Stimulated activated naive CD8-positive, alpha-beta T cell treated with anti-CD3 and anti-CD28 coated beads, Interleukin-15, amount 100 ng/mL, for 72 hours (primary cell): Measurements from ENCODE around the gene AVPI1.
"Not testable (repeated sequence)": the region's sequence is repeated elsewhere in the genome, so short reads cannot be mapped to it uniquely, and the experiment has no call there.

Experiments used
- ATAC-seq: fragments of 150-1000 bp; cut with Tn5 transposase; 2 replicates; pipeline ENCODE4 v1.10.0; 2021; ENCODE audit warnings: mild to moderate bottlenecking, moderate library complexity
- DNase-seq, 2 donors: peaks; one replicate each; pipeline ENCODE4 v3.0.0; 2021 to 2022
- H3K27ac Mint-ChIP-seq, 2 donors: one replicate each; pipeline ENCODE4 v1.8.0; 2022; ENCODE audit warnings: mild to moderate bottlenecking in 2 of 2, mixed read lengths in 2 of 2, moderate library complexity in 2 of 2
- H3K27me3 Mint-ChIP-seq: one replicate; pipeline ENCODE4 v1.8.0; 2022; ENCODE audit warnings: mixed read lengths
- H3K4me1 Mint-ChIP-seq: one replicate; pipeline ENCODE4 v1.8.0; 2022; ENCODE audit warnings: mild to moderate bottlenecking, mixed read lengths
- H3K4me3 Mint-ChIP-seq, 2 donors: one replicate each; pipeline ENCODE4 v1.8.0; 2022; ENCODE audit warnings: mild to moderate bottlenecking in 2 of 2, mixed read lengths in 2 of 2, moderate library complexity in 1 of 2
- H3K9me3 Mint-ChIP-seq, 2 donors: one replicate each; pipeline ENCODE4 v1.8.0; 2022; ENCODE audit warnings: mixed read lengths in 2 of 2

The AVPI1 gene

GRCh38 chr10:97701438-97702069 is 14.5 kb upstream of the AVPI1 start:
- H3K27ac Mint-ChIP-seq, result no peak overlapping the region
- no peaks in the 10 kb centered on the region for H3K4me1 Mint-ChIP-seq
- DNase-seq, result peak; percentile 45 to 60
- H3K27me3 Mint-ChIP-seq, result peaks cover 13% of the 10 kb centered on the region
- no peaks in the 10 kb centered on the region for H3K9me3 Mint-ChIP-seq
- no peak overlapping the region for H3K4me3 Mint-ChIP-seq
- peak; percentile 92 for ATAC-seq

- not testable (repeated sequence) for H3K9me3 Mint-ChIP-seq, ATAC-seq, DNase-seq, H3K4me3 Mint-ChIP-seq, H3K27ac Mint-ChIP-seq, H3K4me1 Mint-ChIP-seq, H3K27me3 Mint-ChIP-seq
Measured at GRCh38 chr10:97698072-97698655, 11.1 kb upstream of the AVPI1 start.

- DNase-seq, result no peak
- Mint-ChIP-seq H3K27me3 (no peaks in the 10 kb centered on the region), H3K4me3 (no peak overlapping the region), H3K4me1 (peaks cover 15% of the 10 kb centered on the region), H3K27ac (no peak overlapping the region), H3K9me3 (no peaks in the 10 kb centered on the region)
- no peak for ATAC-seq
Measured at GRCh38 chr10:97690133-97690532, 3.1 kb upstream of the AVPI1 start.

GRCh38 chr10:97689559-97690020 is 2.5 kb upstream of the AVPI1 start:
- H3K4me1 Mint-ChIP-seq, result peaks cover 20% of the 10 kb centered on the region
- DNase-seq, result no peak
- ATAC-seq, result no peak
- H3K27me3 Mint-ChIP-seq, result no peaks in the 10 kb centered on the region
- no peaks in the 10 kb centered on the region for H3K9me3 Mint-ChIP-seq
- H3K4me3 Mint-ChIP-seq, result no peak overlapping the region
- H3K27ac Mint-ChIP-seq, result no peak overlapping the region

- no peak for DNase-seq
Measured at GRCh38 chr10:97687785-97688781, 1.0 kb upstream of the AVPI1 start.

GRCh38 chr10:97686301-97686961 is 610 bp downstream of the AVPI1 start:
- Mint-ChIP-seq H3K4me1 (peaks cover 22% of the 10 kb centered on the region), H3K27me3 (no peaks in the 10 kb centered on the region), H3K27ac (peak overlapping the region in 1 of 2 donors; percentile 40), H3K9me3 (no peaks in the 10 kb centered on the region), H3K4me3 (peak overlapping the region; percentile 78 to 91)
- DNase-seq, result peak in 1 of 2 donors; percentile 18
- ATAC-seq, result peak; percentile 46

More at GRCh38 chr10:97687785-97688781, 1.0 kb upstream of the AVPI1 start:
- H3K27me3 Mint-ChIP-seq, result no peaks in the 10 kb centered on the region
- H3K4me3 Mint-ChIP-seq, result peak overlapping the region; percentile 78 to 91
- H3K9me3 Mint-ChIP-seq, result no peaks in the 10 kb centered on the region
- ATAC-seq, result no peak
- H3K4me1 Mint-ChIP-seq, result peaks cover 22% of the 10 kb centered on the region
- peak overlapping the region in 1 of 2 donors; percentile 59 for H3K27ac Mint-ChIP-seq

- ATAC-seq, result no peak
- H3K27ac Mint-ChIP-seq, result no peak overlapping the region
- no peaks in the 10 kb centered on the region for H3K27me3 Mint-ChIP-seq
- H3K4me1 Mint-ChIP-seq, result peaks cover 22% of the 10 kb centered on the region
- H3K4me3 Mint-ChIP-seq, result no peak overlapping the region
- no peak for DNase-seq
- H3K9me3 Mint-ChIP-seq, result no peaks in the 10 kb centered on the region
Measured at GRCh38 chr10:97685395-97685958, 1.6 kb downstream of the AVPI1 start.

GRCh38 chr10:97684866-97685394 is 2.1 kb downstream of the AVPI1 start:
- peaks cover 22% of the 10 kb centered on the region for H3K4me1 Mint-ChIP-seq
- H3K27ac Mint-ChIP-seq, result no peak overlapping the region
- DNase-seq (no peak), ATAC-seq (no peak)
- H3K9me3 Mint-ChIP-seq, result no peaks in the 10 kb centered on the region
- no peak overlapping the region for H3K4me3 Mint-ChIP-seq
- H3K27me3 Mint-ChIP-seq, result no peaks in the 10 kb centered on the region

GRCh38 chr10:97684368-97684713 is 2.7 kb downstream of the AVPI1 start:
- not testable (repeated sequence) for H3K9me3 Mint-ChIP-seq, ATAC-seq, DNase-seq, H3K4me3 Mint-ChIP-seq, H3K27me3 Mint-ChIP-seq, H3K27ac Mint-ChIP-seq
- H3K4me1 Mint-ChIP-seq, result peaks cover 22% of the 10 kb centered on the region

GRCh38 chr10:97683556-97684367 is 3.3 kb downstream of the AVPI1 start:
- DNase-seq (no peak), ATAC-seq (no peak)
- H3K4me1 Mint-ChIP-seq, result peaks cover 22% of the 10 kb centered on the region
- no peak overlapping the region for H3K4me3 Mint-ChIP-seq
- H3K27ac Mint-ChIP-seq, result no peak overlapping the region
- no peaks in the 10 kb centered on the region for H3K27me3 Mint-ChIP-seq
- H3K9me3 Mint-ChIP-seq, result no peaks in the 10 kb centered on the region

- H3K27me3 Mint-ChIP-seq, result no peaks in the 10 kb centered on the region
- H3K4me3 Mint-ChIP-seq, result no peak overlapping the region
- no peaks in the 10 kb centered on the region for H3K9me3 Mint-ChIP-seq
- no peak overlapping the region for H3K27ac Mint-ChIP-seq
- DNase-seq (no peak), ATAC-seq (no peak)
- H3K4me1 Mint-ChIP-seq, result peaks cover 14% of the 10 kb centered on the region
Measured at GRCh38 chr10:97682042-97682441, 5.0 kb downstream of the AVPI1 start.

GRCh38 chr10:97679594-97679993 is 7.4 kb downstream of the AVPI1 start:
- Mint-ChIP-seq H3K9me3 (no peaks in the 10 kb centered on the region), H3K27ac (no peak overlapping the region), H3K27me3 (no peaks in the 10 kb centered on the region), H3K4me1 (peaks cover 8% of the 10 kb centered on the region), H3K4me3 (no peak overlapping the region)
- DNase-seq (no peak), ATAC-seq (no peak)

GRCh38 chr10:97676770-97677581 is 10.1 kb downstream of the AVPI1 start:
- H3K9me3 Mint-ChIP-seq, result no peaks in the 10 kb centered on the region
- DNase-seq (peak; percentile 28 to 37), ATAC-seq (peak; percentile 86)
- no peak overlapping the region for H3K27ac Mint-ChIP-seq
- no peak overlapping the region for H3K4me3 Mint-ChIP-seq
- H3K4me1 Mint-ChIP-seq, result peaks cover 7% of the 10 kb centered on the region
- no peaks in the 10 kb centered on the region for H3K27me3 Mint-ChIP-seq
